GM23248 (cell line): Measurements from ENCODE around the gene NINL.

ENCODE experiments used
- EZH2 ChIP-seq: fragments of 200-600 bp; sonication (generic); IDR thresholded peaks from 2 replicates; pipeline ENCODE4 v1.6.1; 2018; ENCODE audit warnings: antibody characterized with exemption, mild to moderate bottlenecking; ENCODE audit not compliant: insufficient read depth, poor library complexity, severe bottlenecking
- EZH2phosphoT487 ChIP-seq: fragments of 200-600 bp; sonication (generic); IDR thresholded peaks from 2 replicates; pipeline ENCODE4 v1.6.1; 2018; ENCODE audit warnings: antibody characterized with exemption, moderate library complexity, mild to moderate bottlenecking, low read depth; ENCODE audit not compliant: insufficient read depth

DNA sequence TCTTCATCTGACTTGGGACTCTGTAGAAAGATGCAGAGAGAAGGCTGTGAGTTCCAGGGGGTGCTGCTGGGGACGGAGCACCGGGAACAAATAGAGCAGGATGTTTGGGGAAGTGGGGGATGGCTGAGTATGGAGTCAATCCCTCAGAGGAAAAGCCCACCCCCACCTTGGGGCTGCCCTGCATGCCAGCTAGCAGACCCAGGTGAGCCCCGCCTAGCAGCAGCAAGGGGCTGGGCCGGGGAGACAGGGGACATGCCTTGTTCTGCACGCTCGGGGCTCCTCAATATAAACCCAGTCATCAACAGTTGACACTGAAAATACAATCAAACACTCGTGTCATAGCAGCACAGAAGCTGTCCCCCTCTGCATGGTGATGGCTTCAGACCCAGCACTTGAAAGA is 74.6 kb downstream of the NINL start:
- no peak for TF ChIP-seq EZH2
- TF ChIP-seq EZH2phosphoT487, result no peak
